PC-9 (cell line): ENCODE measurements around the gene PITX1. TPM values are rescaled to one million over a fixed set of nuclear protein-coding genes. Genes with fewer than 3 reads are reported as not detected.

ENCODE experiments used
- BruUV-seq: library from RNA; stranded (reverse); fragments of 400-500 nt; replicated peaks from 2 replicates; lab custom pipeline; 2021; lab: Mats Ljungman, UMichigan
- CTCF ChIA-PET: fragments of 300-600 bp; sonication (Branson Sonifier 250); formaldehyde crosslinking; loops from one replicate; lab custom pipeline; 2022; ENCODE audit warnings: antibody characterized with exemption; lab: Charles Lee
- POLR2A ChIA-PET: fragments of 300-600 bp; sonication (Branson Sonifier 250); formaldehyde crosslinking; loops from one replicate; lab custom pipeline; 2022; ENCODE audit warnings: antibody characterized with exemption; ENCODE audit not compliant: unreplicated experiment; lab: Charles Lee
- DNase-seq, 2 experiments: peaks; one replicate each; pipeline versions ENCODE4 v3.0.0 to v3.0.0-alpha.2; 2015 to 2022; ENCODE audit warnings: mixed read lengths in 1 of 2
- H2AFZ ChIP-seq: fragments of 200-600 bp; sonication (generic); 2 replicates; pipeline ENCODE4 v1.8.1; 2017; ENCODE audit warnings: antibody characterized with exemption
- H3F3A ChIP-seq: fragments of 200-600 bp; sonication (generic); 2 replicates; pipeline ENCODE4 v1.8.1; 2017; ENCODE audit warnings: antibody characterized with exemption, mild to moderate bottlenecking, low read depth; ENCODE audit not compliant: insufficient read depth
- H3K27ac ChIP-seq: fragments of 200-600 bp; sonication (generic); 2 replicates; pipeline ENCODE4 v1.6.1; 2016; ENCODE audit warnings: mixed run types
- H3K27me3 ChIP-seq: fragments of 200-600 bp; sonication (generic); 2 replicates; pipeline ENCODE4 v1.6.1; 2016; ENCODE audit warnings: low read depth, mixed run types; ENCODE audit not compliant: insufficient read depth
- H3K36me3 ChIP-seq: fragments of 200-600 bp; sonication (generic); 2 replicates; pipeline ENCODE4 v1.6.1; 2016; ENCODE audit warnings: low read depth, mixed run types
- H3K4me1 ChIP-seq: fragments of 200-600 bp; sonication (generic); replicated peaks from 2 replicates; pipeline ENCODE4 v1.6.1; 2016; ENCODE audit warnings: mixed run types; ENCODE audit not compliant: insufficient read depth
- H3K4me2 ChIP-seq: fragments of 200-600 bp; sonication (generic); 2 replicates; pipeline ENCODE4 v1.6.1; 2017; ENCODE audit warnings: mixed run types
- H3K4me3 ChIP-seq: fragments of 200-600 bp; sonication (generic); 2 replicates; pipeline ENCODE4 v1.6.1; 2016; ENCODE audit warnings: mixed run types
- H3K79me2 ChIP-seq: fragments of 200-600 bp; sonication (generic); 2 replicates; pipeline ENCODE4 v1.6.1; 2017; ENCODE audit warnings: low read depth, mixed run types
- H3K9me2 ChIP-seq: fragments of 200-600 bp; sonication (generic); 2 replicates; pipeline ENCODE4 v1.8.1; 2017; ENCODE audit warnings: mild to moderate bottlenecking; ENCODE audit not compliant: insufficient read depth
- H3K9me3 ChIP-seq: fragments of 200-600 bp; sonication (generic); 2 replicates; pipeline ENCODE4 v1.8.1; 2016; ENCODE audit warnings: low read depth; ENCODE audit not compliant: insufficient read depth
- H4K20me1 ChIP-seq: fragments of 200-600 bp; sonication (generic); 2 replicates; pipeline ENCODE4 v1.8.1; 2017; ENCODE audit not compliant: insufficient read depth
- CTCF ChIP-seq: fragments of 200-600 bp; sonication (generic); conservative IDR thresholded peaks from 2 replicates; pipeline ENCODE4 v1.6.1; 2017; ENCODE audit warnings: mixed run types, antibody characterized with exemption, mild to moderate bottlenecking, moderate library complexity
- EZH2 ChIP-seq: fragments of 200-600 bp; sonication (generic); IDR thresholded peaks from 2 replicates; pipeline ENCODE4 v1.8.0; 2017; ENCODE audit warnings: antibody characterized with exemption, low read depth
- intact Hi-C: fragments of 100-400 bp; cut with micrococcal nuclease; formaldehyde crosslinking; loops from one replicate; pipeline ENCODE4 v1.10.0; 2022; ENCODE audit not compliant: unreplicated experiment
- total RNA-seq: library from RNA; stranded (reverse); gene quantifications from 2 replicates; pipeline ENCODE4 v1.2.3, GENCODE V29; 2021

Gene PITX1
- total RNA-seq, 1 experiment from 2014 or later: 27.8 TPM

- CTCF ChIA-PET: no interaction called here
- no TSS peak for BruUV-seq
- POLR2A ChIA-PET: no interaction called here
Measured at GRCh38 chr5:135052511-135053145, 18.6 kb upstream of the PITX1 start.

DNA sequence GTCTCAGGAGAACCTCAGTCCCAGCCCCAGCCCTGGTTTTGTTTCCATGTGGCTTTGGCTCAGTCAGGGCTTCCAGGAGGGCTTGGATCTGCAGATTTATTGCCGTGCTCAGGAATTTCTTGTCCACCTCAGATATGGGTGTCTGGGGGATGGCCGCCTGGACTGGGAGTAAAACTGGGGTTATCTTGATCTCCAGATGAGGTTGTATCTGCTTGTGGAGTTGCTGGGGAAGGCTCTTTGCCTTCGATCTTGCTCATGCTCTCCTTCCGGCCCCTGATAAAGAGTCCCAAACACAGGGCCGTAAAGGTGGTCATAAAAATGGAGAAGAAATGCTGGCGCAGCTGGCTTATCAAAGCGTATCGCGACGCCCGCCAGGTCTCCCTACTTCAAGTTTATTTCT, 17.8 kb upstream of the PITX1 start:
- POLR2A ChIA-PET: no interaction called here
- H3K4me3 ChIP-seq: no peak overlapping the region

More at GRCh38 chr5:135052511-135053145, 18.6 kb upstream of the PITX1 start:
- H3K27ac ChIP-seq: no peak overlapping the region
- intact Hi-C loops: no loop called here
- H3F3A ChIP-seq: peaks cover 5% of the 10 kb centered on the region
- H3K79me2 ChIP-seq: no peaks in the 10 kb centered on the region
- no peak for DNase-seq
- H3K27me3 ChIP-seq: no peaks in the 10 kb centered on the region
- H3K9me3 ChIP-seq: no peaks in the 10 kb centered on the region
- H3K36me3 ChIP-seq: no peaks in the 10 kb centered on the region
- H3K9me2 ChIP-seq: no peaks in the 10 kb centered on the region
- H3K4me1 ChIP-seq: peaks cover 20% of the 10 kb centered on the region
- no peak overlapping the region for H3K4me2 ChIP-seq
- no peak for TF ChIP-seq EZH2
- TF ChIP-seq CTCF: no peak
- H3K4me3 ChIP-seq: no peak overlapping the region
- H2AFZ ChIP-seq: no peak overlapping the region
- no peaks in the 10 kb centered on the region for H4K20me1 ChIP-seq

DNA sequence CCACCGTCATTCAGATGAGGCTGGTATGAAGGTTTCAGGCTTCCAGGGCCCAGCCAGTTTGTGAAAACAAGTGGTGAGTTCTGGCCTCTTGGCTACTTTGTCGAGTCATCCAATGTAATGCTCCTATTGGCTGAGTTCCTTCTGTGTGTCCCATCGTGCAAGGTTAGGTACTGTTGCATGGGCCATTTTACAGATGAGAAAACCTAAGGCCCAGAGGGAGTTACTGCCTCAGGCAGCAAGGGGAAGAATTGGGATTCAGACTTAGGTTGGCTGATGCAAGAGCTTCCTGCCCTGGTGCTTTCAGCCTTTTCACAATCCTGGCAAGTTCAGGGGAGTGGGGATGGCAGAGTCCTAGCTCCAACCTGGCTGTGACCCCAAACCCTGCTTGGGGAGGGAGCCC, 17.4 kb upstream of the PITX1 start:
- Histone ChIP-seq H3K4me3 (no peak overlapping the region), H3F3A (peaks cover 11% of the 10 kb centered on the region), H3K36me3 (no peaks in the 10 kb centered on the region), H3K79me2 (no peaks in the 10 kb centered on the region), H3K9me3 (no peaks in the 10 kb centered on the region), H3K27ac (no peak overlapping the region), H4K20me1 (no peaks in the 10 kb centered on the region), H3K4me2 (no peak overlapping the region), H3K27me3 (no peaks in the 10 kb centered on the region), H3K9me2 (no peaks in the 10 kb centered on the region), H3K4me1 (peaks cover 32% of the 10 kb centered on the region), H2AFZ (no peak overlapping the region)
- TF ChIP-seq CTCF (no peak), EZH2 (no peak)
- intact Hi-C loops: no loop called here
- CTCF ChIA-PET: no interaction called here
- peak in 1 of 2 experiments; percentile 32 for DNase-seq
- BruUV-seq: no TSS peak
- POLR2A ChIA-PET: no interaction called here

More for the DNA sequence above, 17.8 kb upstream of the PITX1 start:
- no peaks in the 10 kb centered on the region for H3K27me3 ChIP-seq
- H3F3A ChIP-seq: peaks cover 11% of the 10 kb centered on the region
- no peaks in the 10 kb centered on the region for H3K9me2 ChIP-seq
- no peak overlapping the region for H2AFZ ChIP-seq
- H3K27ac ChIP-seq: no peak overlapping the region
- H3K79me2 ChIP-seq: no peaks in the 10 kb centered on the region
- H3K4me2 ChIP-seq: no peak overlapping the region
- intact Hi-C loops: no loop called here
- CTCF ChIA-PET: no interaction called here
- no peaks in the 10 kb centered on the region for H3K9me3 ChIP-seq
- DNase-seq: no peak
- no TSS peak for BruUV-seq
- no peaks in the 10 kb centered on the region for H4K20me1 ChIP-seq
- no peaks in the 10 kb centered on the region for H3K36me3 ChIP-seq
- peaks cover 27% of the 10 kb centered on the region for H3K4me1 ChIP-seq
- no peak for TF ChIP-seq CTCF
- TF ChIP-seq EZH2: no peak
